Spinal cord (tissue), 10 donors: Measurements from ENCODE around the gene SHISA6. TPM values are rescaled to one million over a fixed set of nuclear protein-coding genes. Genes with fewer than 3 reads are reported as not detected.
A peak's percentile ranks its signal among the peaks of the same experiment; 100 is the strongest.

Experiments
- DNase-seq, 6 donors: peaks; one replicate each; pipeline versions ENCODE4 v3.0.0 to v3.0.0-alpha.2; 2013 to 2015; ENCODE audit warnings: low spot score in 6 of 6, low read depth in 4 of 6
- H3K27ac ChIP-seq: one replicate; pipeline ENCODE4 v1.5.1; 2013; ENCODE audit warnings: low read depth, low read length, control low read depth
- H3K27me3 ChIP-seq: one replicate; pipeline ENCODE4 v1.6.1; 2013; ENCODE audit warnings: low read length; ENCODE audit not compliant: control insufficient read depth, insufficient read depth
- H3K36me3 ChIP-seq: one replicate; pipeline ENCODE4 v1.6.1; 2013; ENCODE audit warnings: low read length; ENCODE audit not compliant: control insufficient read depth, insufficient read depth
- H3K4me1 ChIP-seq: one replicate; pipeline ENCODE4 v1.6.1; 2013; ENCODE audit warnings: low read length; ENCODE audit not compliant: control insufficient read depth, insufficient read depth
- H3K4me3 ChIP-seq: one replicate; pipeline ENCODE4 v1.5.1; 2013; ENCODE audit warnings: low read depth, low read length, control low read depth
- H3K9me3 ChIP-seq: one replicate; pipeline ENCODE4 v1.6.1; 2013; ENCODE audit warnings: low read length; ENCODE audit not compliant: control insufficient read depth, insufficient read depth
- WGBS: methylation state at CpG from one replicate; pipeline ENCODE4 v1.1.5; 2013; ENCODE audit warnings: missing lambda C conversion rate; ENCODE audit not compliant: insufficient coverage; 5-methylcytosine and 5-hydroxymethylcytosine counted together
- polyA plus RNA-seq, 2 donors: library from polyadenylated mRNA; unstranded; fragments of 120-200 nt; gene quantifications; one replicate each; pipeline ENCODE4 v1.2.1, GENCODE V29; 2013; ENCODE audit not compliant: insufficient read length in 2 of 2
- total RNA-seq, 2 donors: library from RNA; depleted of rRNA in 1 of 2; stranded (reverse); fragments of 120-200 nt in 1 of 2; fragments of >200 nt in 1 of 2; gene quantifications; one replicate each; pipeline versions ENCODE4 v1.2.3 to v1.2.4, GENCODE V29; 2013 to 2014
- donor health status: healthy.

Gene SHISA6
- total and polyA plus RNA-seq, 4 donors: 15.5 to 104 (median 44.3) TPM

DNA sequence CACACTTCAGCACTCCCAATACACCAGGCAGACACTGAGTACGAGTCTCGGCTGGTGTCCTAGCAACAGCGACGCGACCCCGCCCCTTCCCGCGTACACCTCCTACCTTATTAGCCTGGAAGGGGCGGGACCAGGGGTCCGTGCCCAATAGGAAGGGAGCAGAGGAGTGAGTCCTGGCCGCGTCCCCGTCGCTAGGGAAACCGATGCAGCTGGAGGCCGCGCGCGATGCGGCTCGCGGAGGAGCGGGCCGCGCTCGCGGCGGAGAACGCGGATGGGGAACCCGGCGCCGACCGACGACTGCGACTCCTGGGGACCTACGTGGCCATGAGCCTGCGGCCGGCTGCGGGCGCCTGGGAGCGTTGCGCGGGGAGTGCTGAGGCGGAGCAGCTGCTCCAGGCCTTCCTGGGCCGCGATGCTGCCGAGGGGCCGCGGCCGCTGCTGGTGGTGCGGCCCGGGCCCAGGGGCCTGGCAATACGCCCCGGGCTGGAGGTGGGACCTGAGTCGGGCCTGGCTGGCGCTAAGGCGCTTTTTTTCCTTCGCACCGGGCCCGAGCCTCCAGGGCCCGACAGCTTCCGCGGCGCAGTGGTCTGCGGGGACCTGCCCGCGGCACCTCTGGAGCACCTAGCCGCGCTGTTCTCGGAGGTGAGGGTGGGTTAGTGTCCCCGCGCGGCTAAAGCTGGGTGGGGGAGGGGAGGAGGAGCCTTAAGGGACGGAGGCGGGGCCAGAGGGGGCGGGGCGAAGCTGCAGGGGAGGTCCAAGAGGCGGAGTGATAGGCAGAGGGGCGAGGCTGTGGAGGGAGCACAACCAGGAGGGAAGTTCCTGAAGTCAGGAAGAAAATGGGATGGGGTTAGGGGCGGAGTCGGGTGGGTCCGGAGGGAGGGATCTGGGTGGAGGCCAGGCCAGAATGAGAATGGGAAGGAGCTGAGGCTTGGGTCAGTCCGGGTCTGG lies 357.5 kb downstream of the SHISA6 start, which contains the start of gene DNAH9:
Gene DNAH9 (plus strand): TSS at position 197 of the 948 bp plus-strand sequence. CDS start 29 bp downstream, at position 226.
- Histone ChIP-seq H3K4me1 (peaks cover 8% of the 10 kb centered on the region), H3K27ac (peak within 1 kb of the TSS; percentile 64), H3K36me3 (no peaks in the 10 kb centered on the region), H3K9me3 (no peaks in the 10 kb centered on the region), H3K27me3 (no peaks in the 10 kb centered on the region), H3K4me3 (peak within 1 kb of the TSS; percentile 57)
- DNase-seq: peak; percentile 84 to 99 (median 96)
- under 1% methylated on average over 81 of the region's 84 CpGs for WGBS

DNA sequence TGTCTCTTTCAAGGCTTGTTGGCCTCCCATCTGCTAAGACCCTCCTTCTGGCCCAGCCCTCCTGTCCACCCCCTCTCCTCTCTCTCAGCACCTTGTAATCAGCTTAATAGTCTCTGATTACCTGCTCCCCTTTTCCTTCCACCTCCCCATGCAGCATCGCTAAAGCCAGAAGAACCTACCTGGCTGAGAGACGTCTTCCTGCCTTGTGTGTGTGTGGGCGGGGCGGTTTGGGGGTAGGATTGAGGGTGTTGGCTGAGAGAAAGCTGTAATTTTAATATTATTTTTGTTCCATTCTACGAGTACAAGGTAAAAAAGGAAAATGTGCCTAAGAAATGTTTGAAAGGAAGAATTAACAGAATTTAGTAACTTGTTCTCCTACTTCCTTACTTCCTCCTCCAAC lies 360.6 kb downstream of the SHISA6 start:
- H3K27me3 ChIP-seq: no peaks in the 10 kb centered on the region
- peaks cover 8% of the 10 kb centered on the region for H3K4me1 ChIP-seq
- WGBS: no CpG with 5 or more reads among the region's 5 CpGs
- H3K9me3 ChIP-seq: no peaks in the 10 kb centered on the region
- H3K27ac ChIP-seq: no peak overlapping the region
- no peak for DNase-seq
- no peak overlapping the region for H3K4me3 ChIP-seq
- no peaks in the 10 kb centered on the region for H3K36me3 ChIP-seq

DNA sequence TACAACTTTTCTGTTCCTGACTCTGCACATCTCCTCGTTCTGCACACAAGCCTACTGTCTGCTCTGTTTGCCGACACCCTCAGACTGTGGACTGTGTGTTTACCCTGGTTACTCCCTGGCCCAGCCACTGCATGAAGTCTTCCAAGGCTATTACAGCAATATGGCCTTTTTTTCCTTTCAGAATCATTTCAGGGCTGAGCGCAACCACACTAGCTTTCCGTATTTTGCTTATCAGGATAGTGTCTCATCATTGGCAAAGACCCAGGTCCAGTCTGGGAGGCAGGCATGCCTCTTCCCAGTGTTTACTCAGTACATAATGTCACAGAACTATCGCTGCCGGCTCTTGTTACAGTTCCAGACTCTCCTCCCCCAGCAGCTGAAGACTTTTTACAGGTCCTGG lies 367.4 kb downstream of the SHISA6 start:
- DNase-seq: peak in 4 of 6 donors; percentile 22 to 90 (median 36)
- Histone ChIP-seq H3K4me3 (no peak overlapping the region), H3K27me3 (no peaks in the 10 kb centered on the region), H3K27ac (no peak overlapping the region), H3K36me3 (peaks cover 3% of the 10 kb centered on the region), H3K9me3 (no peaks in the 10 kb centered on the region), H3K4me1 (peaks cover 5% of the 10 kb centered on the region)
- 22% methylated on average over 6 of the region's 6 CpGs for WGBS

DNA sequence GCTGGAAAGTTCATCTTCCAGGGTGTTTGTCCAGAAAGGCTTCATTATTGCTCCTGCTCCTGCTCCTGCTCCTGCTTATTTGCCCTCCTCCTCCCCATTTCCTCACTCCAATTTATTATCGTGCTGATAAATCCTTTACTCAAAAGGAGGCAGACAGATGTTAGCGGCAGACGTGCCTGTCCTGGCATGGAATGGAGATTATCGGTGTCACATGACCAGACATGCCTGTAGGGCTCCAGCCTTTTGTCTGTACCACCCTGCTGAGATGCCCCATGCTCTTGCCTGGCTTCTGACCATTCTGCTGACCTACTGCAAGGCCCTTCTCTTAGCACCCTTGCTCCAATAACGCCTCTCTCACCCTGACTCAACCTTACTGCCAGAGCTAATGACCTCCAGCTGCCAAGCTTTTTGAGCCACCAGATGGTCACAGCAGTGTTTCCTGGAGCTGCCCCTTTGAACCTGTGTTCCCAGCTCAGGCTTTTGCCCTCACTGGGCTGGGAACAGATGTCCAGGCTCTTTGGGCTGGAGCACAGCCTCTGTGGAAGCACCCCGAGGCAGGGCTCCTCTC lies 370.1 kb downstream of the SHISA6 start:
- no peak overlapping the region for H3K4me3 ChIP-seq
- H3K27me3 ChIP-seq: no peaks in the 10 kb centered on the region
- H3K9me3 ChIP-seq: no peaks in the 10 kb centered on the region
- WGBS: 68% methylated on average over 6 of the region's 6 CpGs
- H3K4me1 ChIP-seq: peaks cover 5% of the 10 kb centered on the region
- DNase-seq: peak in 1 of 6 donors; percentile 20
- H3K27ac ChIP-seq: no peak overlapping the region
- peaks cover 3% of the 10 kb centered on the region for H3K36me3 ChIP-seq

DNA sequence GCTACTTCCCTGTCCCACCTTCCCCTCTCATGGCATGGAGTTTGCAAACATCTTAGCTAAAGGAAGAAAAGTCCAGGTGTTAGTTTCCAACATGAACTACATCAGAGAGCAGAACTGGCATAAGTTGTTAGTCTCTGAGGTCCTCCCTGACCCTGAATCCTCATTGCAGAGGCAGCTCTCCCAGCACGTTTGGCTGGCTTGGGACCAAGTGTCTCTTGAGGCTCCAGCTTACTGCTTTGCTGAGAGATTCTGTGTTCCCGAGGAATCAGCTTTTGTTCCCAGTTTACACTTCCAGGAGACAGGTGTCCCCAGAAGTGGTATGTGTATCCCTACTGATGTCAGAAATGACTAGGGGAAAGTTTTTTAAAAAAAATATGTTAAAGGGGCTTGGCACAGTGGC lies 371.9 kb downstream of the SHISA6 start:
- DNase-seq: no peak
- H3K27ac ChIP-seq: no peak overlapping the region
- H3K27me3 ChIP-seq: no peaks in the 10 kb centered on the region
- H3K4me1 ChIP-seq: peaks cover 4% of the 10 kb centered on the region
- no peaks in the 10 kb centered on the region for H3K9me3 ChIP-seq
- H3K4me3 ChIP-seq: no peak overlapping the region
- H3K36me3 ChIP-seq: peaks cover 6% of the 10 kb centered on the region
- 23% methylated on average over 2 of the region's 2 CpGs for WGBS
